H1 (cell line): ENCODE measurements around the gene SPOUT1. TPM values are rescaled to one million over a fixed set of nuclear protein-coding genes. Genes with fewer than 3 reads are reported as not detected.

Experiments
- CTCF ChIA-PET: fragments of 300-600 bp; sonication (Branson Sonifier 250); formaldehyde crosslinking; loops from one replicate; lab custom pipeline; 2021; ENCODE audit not compliant: partially characterized antibody; lab: Charles Lee
- POLR2A ChIA-PET: fragments of 300-600 bp; sonication (Branson Sonifier 250); formaldehyde crosslinking; loops from one replicate; lab custom pipeline; 2021; ENCODE audit warnings: inconsistent platforms; ENCODE audit not compliant: partially characterized antibody; lab: Charles Lee
- DNase-seq, 2 experiments: peaks; one replicate each; pipeline versions ENCODE4 v3.0.0 to v3.0.0-alpha.2; 2010 to 2022; ENCODE audit warnings: low spot score in 2 of 2, low read depth in 1 of 2, mixed read lengths in 1 of 2
- FAIRE-seq: peaks from 2 replicates; lab custom pipeline; 2011; peaks lifted over from hg19 to GRCh38; lab: Jason Lieb, UNC
- H2AFZ ChIP-seq: 2 replicates; pipeline ENCODE4 v1.8.1; 2012; ENCODE audit warnings: low read length, inconsistent platforms
- H2AK5ac ChIP-seq: 2 replicates; pipeline ENCODE4 v1.6.1; 2013; ENCODE audit warnings: low read depth, low read length
- H2BK120ac ChIP-seq: replicated peaks from 2 replicates; pipeline ENCODE3; 2013; ENCODE audit warnings: low read depth, low read length, inconsistent platforms
- H2BK12ac ChIP-seq: 2 replicates; pipeline ENCODE4 v1.6.1; 2013; ENCODE audit warnings: low read depth, low read length
- H2BK15ac ChIP-seq: 2 replicates; pipeline ENCODE4 v1.6.1; 2013; ENCODE audit warnings: low read length
- H2BK20ac ChIP-seq: 2 replicates; pipeline ENCODE4 v1.6.1; 2013; ENCODE audit warnings: low read length
- H2BK5ac ChIP-seq: 2 replicates; pipeline ENCODE4 v1.6.1; 2013; ENCODE audit warnings: low read depth, low read length
- H3K14ac ChIP-seq: 2 replicates; pipeline ENCODE4 v1.6.1; 2013; ENCODE audit warnings: inconsistent platforms; ENCODE audit not compliant: insufficient read length
- H3K18ac ChIP-seq: 2 replicates; pipeline ENCODE4 v1.6.1; 2013; ENCODE audit warnings: low read length; ENCODE audit errors: extremely low read depth
- H3K23ac ChIP-seq: 2 replicates; pipeline ENCODE4 v1.6.1; 2013; ENCODE audit warnings: inconsistent platforms; ENCODE audit not compliant: insufficient read length
- H3K23me2 ChIP-seq: 2 replicates; pipeline ENCODE4 v1.6.1; 2013; ENCODE audit warnings: low read depth, low read length
- H3K27ac ChIP-seq: 2 replicates; pipeline ENCODE4 v1.6.1; 2011; ENCODE audit warnings: low read depth, low read length, inconsistent platforms
- H3K27me3 ChIP-seq, 4 experiments: replicated peaks in 1 of 4; 1 replicate in 1 of 4; 2 replicates in 3 of 4; pipeline versions ENCODE4 v1.6.1 to v1.8.1; 2011 to 2013; ENCODE audit warnings: low read length in 3 of 4, mild to moderate bottlenecking in 3 of 4, inconsistent platforms in 2 of 4, mixed read lengths in 2 of 4, moderate library complexity in 1 of 4; ENCODE audit not compliant: control insufficient read depth in 3 of 4, insufficient read depth in 3 of 4; ENCODE audit errors: extremely low read depth in 1 of 4
- H3K36me3 ChIP-seq, 4 experiments: 2 replicates each; pipeline versions ENCODE4 v1.6.1 to v1.8.1; 2011 to 2013; ENCODE audit warnings: mild to moderate bottlenecking in 4 of 4, low read length in 3 of 4, moderate library complexity in 2 of 4, control low read depth in 1 of 4, inconsistent platforms in 1 of 4; ENCODE audit not compliant: insufficient read depth in 4 of 4, control insufficient read depth in 2 of 4
- H3K4ac ChIP-seq: replicated peaks from 2 replicates; pipeline ENCODE3; 2013; ENCODE audit warnings: low read length, low read depth, mixed read lengths, inconsistent platforms; ENCODE audit not compliant: insufficient read length
- H3K4me1 ChIP-seq, 4 experiments: replicated peaks in 1 of 4; 1 replicate in 1 of 4; 2 replicates in 3 of 4; pipeline versions ENCODE4 v1.6.1 to v1.8.1; 2011 to 2013; ENCODE audit warnings: low read length in 3 of 4, inconsistent platforms in 2 of 4, mixed read lengths in 1 of 4; ENCODE audit not compliant: insufficient read depth in 4 of 4, control insufficient read depth in 3 of 4
- H3K4me2 ChIP-seq, 2 experiments: 2 replicates each; pipeline versions ENCODE4 v1.6.1 to v1.8.1; 2011 to 2013; ENCODE audit warnings: low read depth in 2 of 2, low read length in 2 of 2, control low read depth in 1 of 2, inconsistent platforms in 1 of 2, mild to moderate bottlenecking in 1 of 2; ENCODE audit not compliant: insufficient read depth in 1 of 2
- H3K4me3 ChIP-seq, 4 experiments: fragments of 200-600, 300-600 bp in 1 of 4; sonication (generic), shearing (Covaris generic), sonication (Bioruptor Twin) in 1 of 4; 2 replicates each; pipeline versions ENCODE4 v1.5.1 to v1.8.1; 2011 to 2016; ENCODE audit warnings: low read length in 4 of 4, low read depth in 3 of 4, control low read depth in 2 of 4, inconsistent platforms in 2 of 4, mild to moderate bottlenecking in 2 of 4, mixed read lengths in 1 of 4, moderate library complexity in 1 of 4; ENCODE audit not compliant: insufficient read depth in 2 of 4; ENCODE audit errors: extremely low read depth in 1 of 4
- H3K56ac ChIP-seq: replicated peaks from 2 replicates; pipeline ENCODE3; 2013; ENCODE audit warnings: low read depth, mild to moderate bottlenecking, mixed read lengths, low read length, inconsistent platforms; ENCODE audit not compliant: insufficient read length
- H3K79me1 ChIP-seq: 2 replicates; pipeline ENCODE4 v1.6.1; 2013; ENCODE audit warnings: low read depth, low read length, control low read depth
- H3K79me2 ChIP-seq, 2 experiments: 2 replicates each; pipeline versions ENCODE4 v1.6.1 to v1.8.1; 2012 to 2013; ENCODE audit warnings: low read length in 2 of 2, mild to moderate bottlenecking in 2 of 2, inconsistent platforms in 1 of 2; ENCODE audit not compliant: insufficient read depth in 2 of 2, control insufficient read depth in 1 of 2
- H3K9ac ChIP-seq, 4 experiments: replicated peaks in 1 of 4; 1 replicate in 1 of 4; 2 replicates in 3 of 4; pipeline versions ENCODE4 v1.6.1 to v1.8.1; 2011 to 2013; ENCODE audit warnings: low read depth in 3 of 4, low read length in 3 of 4, control low read depth in 2 of 4, mild to moderate bottlenecking in 2 of 4, moderate library complexity in 2 of 4, inconsistent platforms in 1 of 4; ENCODE audit errors: extremely low read depth in 1 of 4
- H3K9me3 ChIP-seq, 2 experiments: 2 replicates each; pipeline versions ENCODE4 v1.6.1 to v1.8.1; 2012 to 2013; ENCODE audit warnings: mild to moderate bottlenecking in 2 of 2, moderate library complexity in 2 of 2, control low read depth in 1 of 2, inconsistent platforms in 1 of 2, low read depth in 1 of 2, low read length in 1 of 2, mixed read lengths in 1 of 2; ENCODE audit not compliant: insufficient read depth in 2 of 2
- H4K20me1 ChIP-seq, 2 experiments: replicated peaks in 1 of 2; 2 replicates each; pipeline versions ENCODE3 to v1.8.1; 2011 to 2013; ENCODE audit warnings: inconsistent platforms in 2 of 2, low read length in 2 of 2, mild to moderate bottlenecking in 1 of 2; ENCODE audit not compliant: insufficient read depth in 2 of 2, control insufficient read depth in 1 of 2
- H4K5ac ChIP-seq: 2 replicates; pipeline ENCODE4 v1.6.1; 2013; ENCODE audit warnings: low read length, low read depth, mixed read lengths, inconsistent platforms; ENCODE audit not compliant: insufficient read length
- H4K8ac ChIP-seq: 2 replicates; pipeline ENCODE4 v1.8.0; 2013; ENCODE audit warnings: mild to moderate bottlenecking, moderate library complexity, low read length, inconsistent platforms; ENCODE audit not compliant: insufficient read depth; ENCODE audit errors: extremely low read depth
- H4K91ac ChIP-seq: replicated peaks from 2 replicates; pipeline ENCODE3; 2013; ENCODE audit warnings: low read length, mixed read lengths, inconsistent platforms; ENCODE audit not compliant: insufficient read length
- BCL11A ChIP-seq, 2 experiments: IDR thresholded peaks; one replicate each; pipeline ENCODE4 v1.6.1; 2011; ENCODE audit warnings: low read depth in 2 of 2, low read length in 2 of 2, mild to moderate bottlenecking in 2 of 2
- CHD2 ChIP-seq: IDR thresholded peaks from 2 replicates; pipeline ENCODE4 v1.6.1; 2012; ENCODE audit warnings: low read length, improper control_type of control experiment
- EZH2 ChIP-seq: fragments of 200-600 bp; sonication (generic); IDR thresholded peaks from 2 replicates; pipeline ENCODE4 v1.7.1; 2012; ENCODE audit warnings: low read depth, mild to moderate bottlenecking, moderate library complexity, low read length, inconsistent platforms; ENCODE audit not compliant: severe bottlenecking
- NANOG ChIP-seq: IDR thresholded peaks from 2 replicates; pipeline ENCODE4 v1.6.1; 2011; ENCODE audit warnings: low read length, low read depth, mild to moderate bottlenecking, inconsistent platforms; ENCODE audit not compliant: insufficient read depth, poor library complexity, severe bottlenecking
- SIN3A ChIP-seq, 2 experiments: IDR thresholded peaks in 1 of 2; conservative IDR thresholded peaks in 1 of 2; 2 replicates each; pipeline ENCODE4 v1.6.1; 2011 to 2012; ENCODE audit warnings: low read length in 2 of 2, improper control_type of control experiment in 1 of 2, low read depth in 1 of 2, mild to moderate bottlenecking in 1 of 2
- SP2 ChIP-seq: IDR thresholded peaks from 2 replicates; pipeline ENCODE4 v1.6.1; 2012; ENCODE audit warnings: mild to moderate bottlenecking, low read length, inconsistent platforms
- TEAD4 ChIP-seq: IDR thresholded peaks from 2 replicates; pipeline ENCODE4 v1.6.1; 2012; ENCODE audit warnings: low read depth, low read length, inconsistent platforms, mixed read lengths
- WGBS, 2 experiments: shearing (Covaris generic) in 1 of 2; methylation state at CpG; one replicate each; pipeline versions ENCODE4 v1.1.6 to v1.1.7; 2013 to 2015; ENCODE audit warnings: low lambda C conversion rate in 2 of 2, mixed read lengths in 2 of 2, inconsistent platforms in 1 of 2, low coverage in 1 of 2, missing lambda C conversion rate in 1 of 2; ENCODE audit not compliant: insufficient replicate concordance in 2 of 2, insufficient coverage in 1 of 2, insufficient read length in 1 of 2; ENCODE audit errors: extremely low coverage in 1 of 2, missing lambda C conversion rate in 1 of 2; 5-methylcytosine and 5-hydroxymethylcytosine counted together
- polyA plus RNA-seq, 7 experiments: library from polyadenylated mRNA; depleted of rRNA in 3 of 7; stranded (reverse) in 5 of 7; unstranded in 2 of 7; fragments of >200 nt in 5 of 7; fragments of 200-250 nt in 2 of 7; gene quantifications; 1 replicate in 5 of 7; 2 replicates in 1 of 7; 4 replicates in 1 of 7; pipeline versions ENCODE4 v1.2.1 to v1.2.3, GENCODE V29; 2011 to 2013; ENCODE audit warnings: missing spikeins in 2 of 7, mixed read lengths in 2 of 7
- total RNA-seq: library from RNA; stranded (reverse); fragmentation: NEBNext Ultra II Directional; extraction: Animal tissue kit (Norgen Biotek cat#: 25700); gene quantifications from 2 replicates; pipeline ENCODE4 v1.2.1, GENCODE V29; 2021
- TF ChIP-seq, protein P1 (sequence below), 3 experiments: IDR thresholded peaks; 1 replicate in 2 of 3; 2 replicates in 1 of 3; pipeline versions ENCODE4 v1.5.1 to v1.6.1; 2011; ENCODE audit warnings: low read length in 3 of 3, mild to moderate bottlenecking in 3 of 3, inconsistent platforms in 2 of 3, low read depth in 1 of 3, moderate library complexity in 1 of 3; ENCODE audit not compliant: insufficient read depth in 1 of 3; ENCODE audit errors: control extremely low read depth in 1 of 3

The SPOUT1 gene
- total and polyA plus RNA-seq, 2 of the 8 experiments (the other 6 are each of a cell fraction or from before 2014, with no cell fraction given), result 69.2 to 77.8 TPM

DNA sequence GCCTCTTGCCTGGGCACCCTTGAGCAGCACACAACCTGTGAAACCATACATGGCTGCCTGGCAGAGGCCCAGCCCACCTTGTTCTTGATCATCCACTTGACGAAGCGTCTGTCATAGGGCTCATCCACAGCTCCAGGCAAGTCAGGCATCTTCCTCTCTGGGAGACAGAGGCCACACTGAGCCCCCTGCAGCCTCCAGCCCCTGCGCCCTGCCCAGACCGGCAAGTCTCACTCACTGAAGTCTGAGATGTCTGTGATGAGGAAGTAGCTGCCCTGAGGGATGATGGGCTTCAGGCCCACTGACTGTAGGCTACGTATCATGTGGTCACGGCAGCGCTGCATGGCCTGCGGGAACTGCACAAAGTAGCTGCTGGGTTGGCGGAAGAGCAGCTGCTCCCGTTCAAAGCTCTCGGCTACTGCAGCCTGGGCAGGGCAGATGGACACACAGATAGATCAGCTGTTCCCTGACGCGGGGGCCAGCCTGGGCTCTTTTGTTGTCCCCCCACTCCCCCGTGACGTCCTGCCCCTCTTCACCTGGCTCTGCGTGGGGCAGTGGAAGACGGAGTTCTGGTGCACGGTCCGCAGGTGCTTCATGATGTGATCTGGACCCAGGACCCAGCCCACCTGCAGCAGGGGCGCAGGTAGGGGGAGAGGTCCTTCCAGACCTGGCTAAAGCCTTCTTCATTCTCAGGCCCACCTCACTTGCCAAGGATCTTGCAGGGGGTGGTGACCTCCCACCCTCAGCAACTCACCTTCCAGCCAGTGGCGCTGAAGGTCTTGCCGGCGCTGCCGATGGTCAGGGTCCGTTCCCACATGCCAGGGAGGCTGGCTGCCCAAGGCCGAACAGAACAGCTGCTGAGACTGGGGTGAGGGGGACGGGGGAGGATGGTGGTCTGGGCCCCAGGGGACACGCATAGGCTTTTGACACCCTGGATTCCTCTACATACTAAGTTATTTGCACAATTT lies 5.9 kb upstream of the SPOUT1 start:
- CTCF ChIA-PET, result interaction anchor here (0.6 to 1.2 kb wide), 4 partner anchors 16 to 121 kb away, joined by 3 read pairs; no protein-coding TSS in a partner anchor
- no peak overlapping the region for H3K4me3 ChIP-seq
- H2BK20ac ChIP-seq, result no peak overlapping the region
- H3K36me3 ChIP-seq, result peaks cover 0 to 10% (median 4%) of the 10 kb centered on the region in 4 experiments; a peak in 5 of 8 replicates
- H2BK120ac ChIP-seq, result no peak overlapping the region
- POLR2A ChIA-PET, result interaction anchor here (0.9 kb wide), 1 partner anchor 12 kb away, joined by 3 read pairs; no protein-coding TSS in a partner anchor
- no peak overlapping the region for H3K4me2 ChIP-seq
- H3K79me2 ChIP-seq, result no peaks in the 10 kb centered on the region
- H3K4ac ChIP-seq, result no peak overlapping the region
- H3K14ac ChIP-seq, result no peak overlapping the region
- H3K9me3 ChIP-seq, result no peaks in the 10 kb centered on the region
- WGBS, 2 experiments, result 94% methylated on average over 25 of the region's 28 CpGs; no CpG with 5 or more reads in 1 of the 2 experiments
- no peak for DNase-seq
- no peak overlapping the region for H3K56ac ChIP-seq
- H3K27ac ChIP-seq, result no peak overlapping the region
- no peak overlapping the region for H3K23ac ChIP-seq
- H4K5ac ChIP-seq, result no peak overlapping the region
- no peak overlapping the region for H4K91ac ChIP-seq
- H3K79me1 ChIP-seq, result no peaks in the 10 kb centered on the region
- no peak overlapping the region for H2BK5ac ChIP-seq
- peaks cover 0 to 4% of the 10 kb centered on the region in 2 experiments for H4K20me1 ChIP-seq
- H4K8ac ChIP-seq, result no peak overlapping the region
- H2AK5ac ChIP-seq, result no peak overlapping the region
- no peak overlapping the region for H2BK15ac ChIP-seq
- no peak overlapping the region for H2AFZ ChIP-seq
- H2BK12ac ChIP-seq, result no peak overlapping the region
- no peak for FAIRE-seq
- H3K27me3 ChIP-seq, result no peaks in the 10 kb centered on the region
- no peaks in the 10 kb centered on the region for H3K23me2 ChIP-seq
- no peak overlapping the region for H3K9ac ChIP-seq
- no peak overlapping the region for H3K18ac ChIP-seq
- H3K4me1 ChIP-seq, result no peaks in the 10 kb centered on the region
- no peak for TF ChIP-seq SP2
- TF ChIP-seq CHD2, result no peak
- no peak for TF ChIP-seq NANOG
- TF ChIP-seq TEAD4, result no peak
- TF ChIP-seq SIN3A (conservative IDR thresholded peaks at IDR 0.05 in 1 of 2, IDR thresholded peaks at IDR 0.05 in 1 of 2; ENCODE audit: low read depth in 1 of 2, low read length in 2 of 2), result no peak
- TF ChIP-seq, protein P1, sequence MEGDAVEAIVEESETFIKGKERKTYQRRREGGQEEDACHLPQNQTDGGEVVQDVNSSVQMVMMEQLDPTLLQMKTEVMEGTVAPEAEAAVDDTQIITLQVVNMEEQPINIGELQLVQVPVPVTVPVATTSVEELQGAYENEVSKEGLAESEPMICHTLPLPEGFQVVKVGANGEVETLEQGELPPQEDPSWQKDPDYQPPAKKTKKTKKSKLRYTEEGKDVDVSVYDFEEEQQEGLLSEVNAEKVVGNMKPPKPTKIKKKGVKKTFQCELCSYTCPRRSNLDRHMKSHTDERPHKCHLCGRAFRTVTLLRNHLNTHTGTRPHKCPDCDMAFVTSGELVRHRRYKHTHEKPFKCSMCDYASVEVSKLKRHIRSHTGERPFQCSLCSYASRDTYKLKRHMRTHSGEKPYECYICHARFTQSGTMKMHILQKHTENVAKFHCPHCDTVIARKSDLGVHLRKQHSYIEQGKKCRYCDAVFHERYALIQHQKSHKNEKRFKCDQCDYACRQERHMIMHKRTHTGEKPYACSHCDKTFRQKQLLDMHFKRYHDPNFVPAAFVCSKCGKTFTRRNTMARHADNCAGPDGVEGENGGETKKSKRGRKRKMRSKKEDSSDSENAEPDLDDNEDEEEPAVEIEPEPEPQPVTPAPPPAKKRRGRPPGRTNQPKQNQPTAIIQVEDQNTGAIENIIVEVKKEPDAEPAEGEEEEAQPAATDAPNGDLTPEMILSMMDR (IDR thresholded peaks at IDR 0.05; ENCODE audit: control extremely low read depth in 1 of 3, insufficient read depth in 1 of 3, low read depth in 1 of 3, low read length in 3 of 3), result no peak
- TF ChIP-seq EZH2, result no peak
- no peak for TF ChIP-seq BCL11A (IDR thresholded peaks at IDR 0.05; ENCODE audit: low read depth in 2 of 2, low read length in 2 of 2)
